ENCODE results near the gene C11orf65. TPM values are rescaled to one million over a fixed set of nuclear protein-coding genes. Genes with fewer than 3 reads are reported as not detected.

C11orf65 gene
- total RNA-seq, 1 donor from 2014 or later, result 0.57 TPM

DNA sequence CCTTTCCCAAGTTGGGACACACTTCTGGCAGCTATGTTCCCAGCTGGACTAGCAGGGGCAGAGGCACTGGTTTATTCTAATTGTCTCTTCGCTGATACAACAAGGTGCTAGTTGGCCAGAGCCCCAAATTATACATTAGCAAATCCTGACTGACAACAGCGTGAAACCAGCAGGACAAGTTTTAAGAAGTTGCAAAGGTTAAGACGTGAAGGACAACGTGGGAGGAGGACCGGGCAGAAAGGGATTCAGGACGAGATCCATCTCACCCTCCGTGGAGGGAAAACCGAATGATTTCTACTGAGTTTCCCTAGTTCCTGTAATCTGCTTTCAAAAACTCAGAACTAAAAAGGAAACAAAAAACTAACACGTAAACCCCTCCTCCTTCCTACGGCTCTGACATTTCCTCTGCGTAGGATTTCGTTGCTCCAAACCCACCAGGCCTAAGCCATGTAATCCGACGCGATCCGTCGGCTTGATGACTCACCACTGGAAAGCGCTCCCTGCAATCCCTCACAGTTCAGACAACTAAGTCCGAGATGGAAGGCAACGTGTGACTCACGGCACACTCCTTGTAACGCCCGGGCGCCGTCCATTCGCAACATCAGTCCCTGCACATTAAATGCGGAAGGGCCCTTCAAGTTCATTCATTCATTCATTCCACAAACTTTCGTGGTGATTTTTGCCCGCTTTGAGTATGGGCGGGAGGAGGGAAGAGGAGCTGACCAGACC lies 30.2 kb upstream of the C11orf65 start:
- intact Hi-C loops (cut with micrococcal nuclease), result loop anchor here (1.0 to 10.0 kb wide), 10 partner anchors 30 to 1040 kb away; partner anchors contain the start of genes ACAT1, ATM, C11orf65 and CUL5
- peaks cover 35% of the 10 kb centered on the region for H3K4me1 Mint-ChIP-seq (ENCODE audit: low read depth)
- peak overlapping the region; percentile 96 for H3K27ac Mint-ChIP-seq
- DNase-seq (ENCODE audit: low spot score), result peak; percentile 61
- H3K36me3 Mint-ChIP-seq (ENCODE audit: low read depth), result peaks cover 10% of the 10 kb centered on the region
- H3K27me3 Mint-ChIP-seq (ENCODE audit: insufficient read depth), result no peaks in the 10 kb centered on the region
- no peaks in the 10 kb centered on the region for H3K9me3 Mint-ChIP-seq
- peak overlapping the region; percentile 90 for H3K4me3 Mint-ChIP-seq

GRCh38 chr11:108496643-108497256 lies 29.4 kb upstream of the C11orf65 start:
- Mint-ChIP-seq H3K27me3 (ENCODE audit: insufficient read depth) (no peaks in the 10 kb centered on the region), H3K9me3 (no peaks in the 10 kb centered on the region), H3K27ac (peak overlapping the region; percentile 56), H3K4me1 (ENCODE audit: low read depth) (peaks cover 35% of the 10 kb centered on the region), H3K4me3 (peak overlapping the region; percentile 90), H3K36me3 (ENCODE audit: low read depth) (peaks cover 10% of the 10 kb centered on the region)
- DNase-seq (ENCODE audit: low spot score), result no peak
- intact Hi-C loops (cut with micrococcal nuclease), result loop anchor here (1.0 to 10.0 kb wide), 9 partner anchors 29 to 1039 kb away; partner anchors contain the start of genes ATM, C11orf65, CUL5 and CWF19L2

DNA sequence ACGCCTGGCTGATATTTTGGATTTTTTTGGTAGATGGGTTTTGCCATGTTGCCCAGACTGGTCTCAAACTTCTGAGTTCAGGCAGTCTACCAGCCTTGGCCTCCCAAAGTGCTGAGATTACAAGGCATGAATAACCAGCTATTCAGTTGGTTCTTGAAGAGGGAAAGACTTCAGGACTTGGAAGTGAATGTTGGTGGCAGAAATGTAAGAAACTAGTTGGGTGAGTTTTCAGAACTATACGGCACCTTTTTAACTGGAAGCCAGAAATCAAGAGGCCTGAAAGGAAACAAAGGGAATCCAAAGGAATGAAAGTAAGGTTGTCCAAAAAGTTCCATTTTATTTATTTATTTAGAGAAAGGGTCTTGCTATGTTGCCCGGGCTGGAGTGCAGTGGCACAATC lies 28.0 kb upstream of the C11orf65 start:
- H3K36me3 Mint-ChIP-seq (ENCODE audit: low read depth), result peaks cover 12% of the 10 kb centered on the region
- no peaks in the 10 kb centered on the region for H3K27me3 Mint-ChIP-seq (ENCODE audit: insufficient read depth)
- H3K27ac Mint-ChIP-seq, result peak overlapping the region; percentile 14
- peaks cover 35% of the 10 kb centered on the region for H3K4me1 Mint-ChIP-seq (ENCODE audit: low read depth)
- no peak for DNase-seq (ENCODE audit: low spot score)
- no peak overlapping the region for H3K4me3 Mint-ChIP-seq
- no peaks in the 10 kb centered on the region for H3K9me3 Mint-ChIP-seq
- intact Hi-C loops (cut with micrococcal nuclease), result loop anchor here (5.0 to 10.0 kb wide), 3 partner anchors 232 to 1038 kb away; partner anchors contain the start of genes CUL5 and CWF19L2

DNA sequence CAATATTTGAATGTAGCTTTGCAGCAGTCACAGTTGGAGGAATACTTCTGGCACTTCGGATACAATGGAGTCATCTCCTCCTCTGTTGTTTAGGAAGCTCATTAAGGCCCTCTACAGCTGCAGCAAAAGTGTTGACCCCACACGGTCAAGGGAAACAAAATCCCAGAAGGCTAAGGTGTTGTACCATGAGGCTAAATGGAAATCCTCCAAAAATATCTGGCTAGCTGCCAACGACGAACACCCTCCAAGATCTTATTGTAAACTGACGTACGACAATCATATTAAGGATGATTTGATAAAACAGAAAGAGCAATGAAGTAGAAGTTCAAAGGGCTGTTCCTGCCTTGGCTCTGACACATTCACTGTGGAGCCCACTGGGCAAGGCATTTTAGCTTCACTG lies 26.9 kb upstream of the C11orf65 start:
- intact Hi-C loops (cut with micrococcal nuclease), result loop anchor here (10.0 kb wide), 1 partner anchor 489 kb away; the partner anchor contains the start of gene CUL5
- Mint-ChIP-seq H3K4me3 (no peak overlapping the region), H3K9me3 (no peaks in the 10 kb centered on the region), H3K27me3 (ENCODE audit: insufficient read depth) (no peaks in the 10 kb centered on the region), H3K27ac (peak overlapping the region; percentile 47), H3K4me1 (ENCODE audit: low read depth) (peaks cover 35% of the 10 kb centered on the region), H3K36me3 (ENCODE audit: low read depth) (peaks cover 12% of the 10 kb centered on the region)
- no peak for DNase-seq (ENCODE audit: low spot score)

DNA sequence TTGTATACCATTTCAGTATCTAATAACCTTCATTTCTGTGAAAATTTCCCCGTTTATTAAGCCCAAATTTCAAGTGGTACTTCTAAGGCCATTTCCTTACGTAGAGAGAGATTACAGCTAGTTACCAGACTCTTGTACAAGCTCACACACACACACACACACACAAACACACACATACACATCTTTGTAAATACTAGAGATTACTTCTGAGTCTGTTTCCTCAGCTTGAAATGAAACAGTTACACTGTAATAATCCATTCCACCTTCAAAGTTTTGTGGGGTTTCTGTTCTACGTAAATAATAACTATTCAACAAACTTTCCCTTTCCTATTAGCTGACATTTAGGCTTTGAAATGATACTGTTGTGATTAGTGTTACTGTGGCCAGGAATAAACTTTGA lies 24.6 kb upstream of the C11orf65 start:
- peaks cover 26% of the 10 kb centered on the region for H3K4me1 Mint-ChIP-seq (ENCODE audit: low read depth)
- intact Hi-C loops (cut with micrococcal nuclease), result loop anchor here (10.0 kb wide), 1 partner anchor 487 kb away; the partner anchor contains the start of gene CUL5

DNA sequence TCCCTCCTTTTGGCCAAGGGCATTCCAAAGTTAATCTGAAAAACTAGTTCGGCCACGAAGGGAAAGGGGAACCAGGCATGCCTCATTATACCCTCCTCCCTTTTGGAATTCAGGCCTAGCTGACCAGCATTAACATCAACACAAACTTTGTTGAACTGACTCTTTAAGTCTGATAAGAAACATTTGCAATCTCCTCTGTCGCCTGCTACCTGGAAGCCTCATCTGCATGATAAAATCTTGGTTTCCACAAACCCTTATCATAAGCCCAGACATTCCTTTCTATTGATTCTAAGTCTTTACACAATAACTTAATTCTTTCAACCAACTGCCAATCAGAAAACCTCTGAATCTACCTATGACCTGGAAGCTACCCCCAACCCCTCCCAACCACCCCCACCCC lies 19.5 kb upstream of the C11orf65 start:
- Mint-ChIP-seq H3K27me3 (ENCODE audit: insufficient read depth) (no peaks in the 10 kb centered on the region), H3K9me3 (no peaks in the 10 kb centered on the region), H3K27ac (no peak overlapping the region), H3K4me1 (ENCODE audit: low read depth) (peaks cover 9% of the 10 kb centered on the region), H3K4me3 (no peak overlapping the region), H3K36me3 (ENCODE audit: low read depth) (peaks cover 29% of the 10 kb centered on the region)
- DNase-seq (ENCODE audit: low spot score), result no peak
- intact Hi-C loops (cut with micrococcal nuclease), result no loop called here

More for the DNA sequence above, 24.6 kb upstream of the C11orf65 start:
- Mint-ChIP-seq H3K36me3 (ENCODE audit: low read depth) (peaks cover 21% of the 10 kb centered on the region), H3K9me3 (no peaks in the 10 kb centered on the region), H3K27me3 (ENCODE audit: insufficient read depth) (no peaks in the 10 kb centered on the region), H3K27ac (no peak overlapping the region), H3K4me3 (no peak overlapping the region)
- DNase-seq (ENCODE audit: low spot score), result no peak

- no peaks in the 10 kb centered on the region for H3K9me3 Mint-ChIP-seq
- intact Hi-C loops (cut with micrococcal nuclease), result no loop called here
- H3K27me3 Mint-ChIP-seq (ENCODE audit: insufficient read depth), result no peaks in the 10 kb centered on the region
- DNase-seq (ENCODE audit: low spot score), result no peak
- H3K4me3 Mint-ChIP-seq, result no peak overlapping the region
- H3K4me1 Mint-ChIP-seq (ENCODE audit: low read depth), result peaks cover 9% of the 10 kb centered on the region
- H3K27ac Mint-ChIP-seq, result peak overlapping the region; percentile 30
- peaks cover 32% of the 10 kb centered on the region for H3K36me3 Mint-ChIP-seq (ENCODE audit: low read depth)
Measured at GRCh38 chr11:108486331-108486730, 19.0 kb upstream of the C11orf65 start.

GRCh38 chr11:108483163-108483562 lies 15.8 kb upstream of the C11orf65 start:
- H3K4me3 Mint-ChIP-seq, result no peak overlapping the region
- no peak for DNase-seq (ENCODE audit: low spot score)
- no peaks in the 10 kb centered on the region for H3K27me3 Mint-ChIP-seq (ENCODE audit: insufficient read depth)
- no peaks in the 10 kb centered on the region for H3K9me3 Mint-ChIP-seq
- H3K27ac Mint-ChIP-seq, result no peak overlapping the region
- peaks cover 25% of the 10 kb centered on the region for H3K36me3 Mint-ChIP-seq (ENCODE audit: low read depth)
- H3K4me1 Mint-ChIP-seq (ENCODE audit: low read depth), result peaks cover 9% of the 10 kb centered on the region
- intact Hi-C loops (cut with micrococcal nuclease), result no loop called here

DNA sequence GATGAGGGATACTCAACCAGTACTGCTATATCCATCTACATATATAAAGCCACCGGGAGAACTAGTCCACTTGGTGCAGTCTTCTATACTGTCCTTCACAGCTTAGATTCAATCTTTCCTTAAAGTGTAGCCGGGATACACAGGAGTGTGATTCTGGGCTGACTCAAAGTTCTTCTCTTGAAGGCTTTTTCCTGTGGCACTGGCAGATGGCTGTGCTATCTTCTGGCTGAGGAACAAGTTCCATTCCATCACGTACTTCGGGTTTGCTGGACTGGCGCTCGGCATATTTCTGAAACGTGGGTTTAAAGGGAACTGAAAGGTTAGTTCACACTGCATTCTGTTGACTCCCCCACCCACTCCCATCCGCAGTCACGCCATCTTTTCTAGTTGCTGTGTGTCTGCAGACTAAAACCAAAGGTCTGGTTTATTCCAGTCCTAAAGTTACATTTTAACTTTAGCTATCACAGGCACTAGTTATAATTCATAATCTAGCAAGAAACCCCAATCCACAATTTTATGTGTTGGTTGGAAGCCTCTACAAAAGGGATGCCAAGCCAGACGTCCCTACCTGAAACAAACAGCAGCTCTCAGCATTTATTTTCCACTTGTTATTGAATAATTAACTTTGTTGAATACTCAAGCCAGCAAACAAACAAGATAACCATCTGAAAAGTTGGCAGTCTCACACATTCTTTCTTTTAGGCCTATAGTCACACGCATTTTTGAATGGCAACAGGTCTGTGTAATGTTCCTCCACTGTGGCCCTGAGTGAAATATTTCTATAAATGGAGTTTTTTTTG lies 7.5 kb upstream of the C11orf65 start:
- no peak overlapping the region for H3K27ac Mint-ChIP-seq

DNA sequence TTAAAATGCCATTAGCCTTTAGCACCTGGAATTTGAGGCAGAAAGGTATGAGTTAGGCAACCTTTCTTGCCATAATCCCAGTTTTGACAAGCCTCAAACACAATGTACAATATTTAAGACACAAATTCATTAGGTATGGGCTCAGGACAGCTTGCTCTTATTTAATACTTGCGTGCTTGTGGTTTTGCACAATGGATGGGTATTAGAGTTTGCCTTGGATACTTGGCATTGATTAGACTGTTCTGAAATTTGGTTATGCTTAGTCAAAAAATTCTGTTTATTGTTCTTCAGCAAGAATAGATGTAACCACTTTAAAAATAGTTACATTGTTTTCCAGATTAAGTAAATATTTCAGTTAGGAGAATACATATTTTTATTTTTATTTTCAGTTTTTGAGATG lies 5.4 kb upstream of the C11orf65 start:
- intact Hi-C loops (cut with micrococcal nuclease), result no loop called here
- Mint-ChIP-seq H3K4me1 (ENCODE audit: low read depth) (no peaks in the 10 kb centered on the region), H3K27ac (no peak overlapping the region), H3K36me3 (ENCODE audit: low read depth) (peaks cover 7% of the 10 kb centered on the region), H3K4me3 (no peak overlapping the region), H3K9me3 (no peaks in the 10 kb centered on the region), H3K27me3 (ENCODE audit: insufficient read depth) (peaks cover 3% of the 10 kb centered on the region)
- no peak for DNase-seq (ENCODE audit: low spot score)

More for the DNA sequence above, 7.5 kb upstream of the C11orf65 start:
- intact Hi-C loops (cut with micrococcal nuclease), result no loop called here
- Mint-ChIP-seq H3K4me3 (no peak overlapping the region), H3K36me3 (ENCODE audit: low read depth) (peaks cover 7% of the 10 kb centered on the region), H3K9me3 (no peaks in the 10 kb centered on the region), H3K27me3 (ENCODE audit: insufficient read depth) (peaks cover 3% of the 10 kb centered on the region), H3K4me1 (ENCODE audit: low read depth) (no peaks in the 10 kb centered on the region)
- DNase-seq (ENCODE audit: low spot score), result no peak

GRCh38 chr11:108468478-108468864 lies 1.1 kb upstream of the C11orf65 start:
- H3K4me1 Mint-ChIP-seq (ENCODE audit: low read depth), result peaks cover 23% of the 10 kb centered on the region
- peaks cover 3% of the 10 kb centered on the region for H3K36me3 Mint-ChIP-seq (ENCODE audit: low read depth)
- H3K4me3 Mint-ChIP-seq, result no peak overlapping the region
- DNase-seq (ENCODE audit: low spot score), result no peak
- H3K27ac Mint-ChIP-seq, result no peak overlapping the region
- H3K27me3 Mint-ChIP-seq (ENCODE audit: insufficient read depth), result peaks cover 3% of the 10 kb centered on the region
- H3K9me3 Mint-ChIP-seq, result no peaks in the 10 kb centered on the region
- intact Hi-C loops (cut with micrococcal nuclease), result loop anchor here (5.0 kb wide), 3 partner anchors 264 to 611 kb away; partner anchors contain the start of genes ACAT1 and SLC35F2

GRCh38 chr11:108466405-108466804 lies 924 bp downstream of the C11orf65 start:
- peaks cover 3% of the 10 kb centered on the region for H3K27me3 Mint-ChIP-seq (ENCODE audit: insufficient read depth)
- H3K4me3 Mint-ChIP-seq, result peak overlapping the region; percentile 98
- no peak for DNase-seq (ENCODE audit: low spot score)
- peaks cover 23% of the 10 kb centered on the region for H3K4me1 Mint-ChIP-seq (ENCODE audit: low read depth)
- H3K36me3 Mint-ChIP-seq (ENCODE audit: low read depth), result peaks cover 3% of the 10 kb centered on the region
- H3K27ac Mint-ChIP-seq, result peak overlapping the region; percentile 100
- intact Hi-C loops (cut with micrococcal nuclease), result loop anchor here (2.0 to 5.0 kb wide), 6 partner anchors 182 to 902 kb away; partner anchors contain the start of genes ACAT1, ALKBH8, CUL5 and SLC35F2
- no peaks in the 10 kb centered on the region for H3K9me3 Mint-ChIP-seq
